HCT116 (cell line): Measurements from ENCODE around the gene SGF29. TPM values are rescaled to one million over a fixed set of nuclear protein-coding genes. Genes with fewer than 3 reads are reported as not detected.
A peak's percentile ranks its signal among the peaks of the same experiment; 100 is the strongest.
"Not testable (repeated sequence)": the region's sequence is repeated elsewhere in the genome, so short reads cannot be mapped to it uniquely, and the experiment has no call there.

ENCODE experiments used
- ATAC-seq: fragments of 200-7000 bp; cut with Tn5 transposase; 2 replicates; pipeline ENCODE4 v1.9.1; 2020; ENCODE audit warnings: mild to moderate bottlenecking, moderate library complexity
- BruUV-seq: library from RNA; stranded (reverse); fragments of 400-500 nt; replicated peaks from 2 replicates; lab custom pipeline; 2021; lab: Mats Ljungman, UMichigan
- CTCF ChIA-PET: fragments of 300-600 bp; sonication (Branson Sonifier 250); formaldehyde crosslinking; loops from one replicate; lab custom pipeline; 2021; ENCODE audit warnings: antibody characterized with exemption; lab: Charles Lee
- POLR2A ChIA-PET: fragments of 300-600, 350-600 bp; sonication (Branson Sonifier 250); formaldehyde crosslinking; loops from one replicate; lab custom pipeline; 2021; ENCODE audit warnings: antibody characterized with exemption; lab: Charles Lee
- RAD21 ChIA-PET, 2 experiments: fragments of 300-600 bp; sonication (Branson Sonifier 250); formaldehyde crosslinking; loops; one replicate each; lab custom pipeline; 2023; ENCODE audit warnings: low total read pairs in 2 of 2; ENCODE audit not compliant: uncharacterized antibody in 2 of 2, unreplicated experiment in 2 of 2, low non-redundant PET in 1 of 2; lab: Charles Lee
- DNase-seq: peaks from one replicate; pipeline ENCODE4 v3.0.0-alpha.2; 2010; ENCODE audit warnings: low read depth, low spot score
- H2AFZ ChIP-seq: fragments of 200-600 bp; shearing (Covaris generic), sonication (generic); 2 replicates; pipeline ENCODE4 v1.6.1; 2017; ENCODE audit warnings: low read depth, mixed run types, mixed read lengths, antibody characterized with exemption, low read length; ENCODE audit not compliant: poor library complexity, severe bottlenecking
- H3K27ac ChIP-seq: 2 replicates; pipeline ENCODE4 v1.5.1; 2012; ENCODE audit warnings: low read depth, low read length
- H3K27me3 ChIP-seq: fragments of 200-600 bp; sonication (generic); 2 replicates; pipeline ENCODE4 v1.6.1; 2016; ENCODE audit warnings: mixed run types, low read length, mixed read lengths; ENCODE audit not compliant: insufficient read depth
- H3K36me3 ChIP-seq, 2 experiments: fragments of 200-500 bp in 1 of 2; fragments of 200-600 bp in 1 of 2; sonication (Bioruptor generic) in 1 of 2; sonication (generic) in 1 of 2; 2 replicates each; pipeline versions ENCODE4 v1.5.1 to v1.6.1; 2014 to 2016; ENCODE audit warnings: low read length in 2 of 2, inconsistent platforms in 1 of 2, mixed read lengths in 1 of 2, mixed run types in 1 of 2; ENCODE audit not compliant: insufficient read depth in 2 of 2, control insufficient read depth in 1 of 2
- H3K4me1 ChIP-seq, 2 experiments: fragments of 200-600 bp in 1 of 2; sonication (generic) in 1 of 2; 2 replicates each; pipeline versions ENCODE4 v1.5.1 to v1.6.1; 2012 to 2017; ENCODE audit warnings: low read length in 2 of 2, inconsistent platforms in 1 of 2, mild to moderate bottlenecking in 1 of 2, mixed read lengths in 1 of 2, mixed run types in 1 of 2, moderate library complexity in 1 of 2; ENCODE audit not compliant: insufficient read depth in 2 of 2, control insufficient read depth in 1 of 2
- H3K4me2 ChIP-seq: fragments of 200-600 bp; sonication (generic); 2 replicates; pipeline ENCODE4 v1.6.1; 2017; ENCODE audit warnings: mixed run types, low read length, mixed read lengths
- H3K4me3 ChIP-seq, 2 experiments: fragments of 200-600 bp in 1 of 2; sonication (generic) in 1 of 2; replicated peaks in 1 of 2; 2 replicates each; pipeline ENCODE4 v1.5.1; 2011 to 2016; ENCODE audit warnings: low read length in 2 of 2, control low read depth in 1 of 2, low read depth in 1 of 2, mild to moderate bottlenecking in 1 of 2, mixed read lengths in 1 of 2, mixed run types in 1 of 2
- H3K79me2 ChIP-seq: fragments of 200-600 bp; sonication (generic); 2 replicates; pipeline ENCODE4 v1.6.1; 2017; ENCODE audit warnings: mild to moderate bottlenecking, mixed run types, low read length, moderate library complexity, mixed read lengths; ENCODE audit not compliant: insufficient read depth
- H3K9ac ChIP-seq: fragments of 200-600 bp; sonication (generic); 2 replicates; pipeline ENCODE4 v1.6.1; 2016; ENCODE audit warnings: low read length, mixed read lengths
- H3K9me2 ChIP-seq: fragments of 200-600 bp; sonication (generic), shearing (Covaris generic); 2 replicates; pipeline ENCODE4 v1.6.1; 2017; ENCODE audit warnings: mixed run types, mild to moderate bottlenecking, moderate library complexity; ENCODE audit not compliant: insufficient read depth
- H3K9me3 ChIP-seq, 2 experiments: fragments of 200-500 bp in 1 of 2; fragments of 200-600 bp in 1 of 2; sonication (Bioruptor generic) in 1 of 2; sonication (generic) in 1 of 2; 2 replicates each; pipeline ENCODE4 v1.6.1; 2014 to 2017; ENCODE audit warnings: low read length in 2 of 2, mixed read lengths in 2 of 2, inconsistent platforms in 1 of 2, low read depth in 1 of 2, mild to moderate bottlenecking in 1 of 2, mixed run types in 1 of 2, moderate library complexity in 1 of 2; ENCODE audit not compliant: control insufficient read depth in 1 of 2, insufficient read depth in 1 of 2
- H4K20me1 ChIP-seq: fragments of 200-600 bp; sonication (generic), shearing (Covaris generic); 2 replicates; pipeline ENCODE4 v1.6.1; 2017; ENCODE audit warnings: mixed run types, mild to moderate bottlenecking, moderate library complexity; ENCODE audit not compliant: insufficient read depth
- REST ChIP-seq: IDR thresholded peaks from 2 replicates; pipeline ENCODE4 v1.6.1; 2012; ENCODE audit warnings: low read depth
- TCF7L2 ChIP-seq: IDR thresholded peaks from 2 replicates; pipeline ENCODE4 v1.7.0; 2011; ENCODE audit warnings: borderline replicate concordance, inconsistent platforms; ENCODE audit not compliant: insufficient read depth, insufficient read length; ENCODE audit errors: extremely low read depth
- intact Hi-C: fragments of 100-400 bp; cut with micrococcal nuclease; formaldehyde crosslinking; loops from 2 replicates; pipeline ENCODE4 v1.10.0; 2022
- total RNA-seq: library from RNA; stranded (reverse); gene quantifications from one replicate; pipeline ENCODE4 v1.2.1, GENCODE V29; 2021; ENCODE audit not compliant: unreplicated experiment

SGF29 gene
- total RNA-seq, 1 experiment from 2014 or later, result 19.7 TPM

GRCh38 chr16:28621481-28622155 lies 67.9 kb downstream of the SGF29 start (continued):
- TF ChIP-seq REST, result no peak
- TF ChIP-seq TCF7L2, result no peak
- TF ChIP-seq, all 23 proteins: peak for 0

- H2AFZ ChIP-seq, H4K20me1 ChIP-seq, H3K27me3 ChIP-seq, H3K9me2 ChIP-seq, H3K79me2 ChIP-seq, H3K9me3 ChIP-seq, H3K4me1 ChIP-seq, H3K36me3 ChIP-seq, intact Hi-C loops, DNase-seq, CTCF ChIA-PET, H3K27ac ChIP-seq, BruUV-seq: not testable (repeated sequence)
- ChIA-PET RAD21 (interaction anchor here in 1 of 2 experiments (0.6 kb wide), 1 partner anchor 241 kb away, joined by 4 read pairs; the partner anchor contains the start of gene SH2B1), POLR2A (interaction anchor here (0.6 kb wide), 1 partner anchor 13 kb away, joined by 5 read pairs; no protein-coding TSS in a partner anchor)
- Histone ChIP-seq H3K4me2 (peak overlapping the region; percentile 68), H3K9ac (peak overlapping the region; percentile 61), H3K4me3 (peak overlapping the region; percentile 48 to 60)
- ATAC-seq, result peak; percentile 25
Measured at GRCh38 chr16:28622532-28623171, 68.9 kb downstream of the SGF29 start.
